ENCODE data around the gene SEMA4D.

The SEMA4D gene

DNA sequence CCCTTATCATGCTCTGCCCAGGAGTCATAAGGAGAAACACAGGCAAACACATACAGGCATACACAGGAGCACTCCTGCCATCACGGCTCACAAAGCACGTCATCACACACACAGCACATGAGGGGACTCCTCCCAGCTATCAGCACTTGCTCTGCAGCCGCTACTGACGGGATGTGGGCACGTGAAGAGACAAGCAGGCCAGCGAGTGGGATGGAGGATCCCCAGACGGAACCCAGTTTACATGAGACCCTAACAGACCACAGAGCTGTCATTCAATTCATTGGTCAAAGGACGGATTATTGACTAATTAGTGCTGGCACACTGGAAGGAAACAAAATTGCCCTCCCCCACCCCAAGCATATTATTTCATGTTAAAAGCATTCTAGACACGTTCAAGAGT lies 53.6 kb downstream of the SEMA4D start:
- DNase-seq (ENCODE audit: low spot score), result no peak

DNA sequence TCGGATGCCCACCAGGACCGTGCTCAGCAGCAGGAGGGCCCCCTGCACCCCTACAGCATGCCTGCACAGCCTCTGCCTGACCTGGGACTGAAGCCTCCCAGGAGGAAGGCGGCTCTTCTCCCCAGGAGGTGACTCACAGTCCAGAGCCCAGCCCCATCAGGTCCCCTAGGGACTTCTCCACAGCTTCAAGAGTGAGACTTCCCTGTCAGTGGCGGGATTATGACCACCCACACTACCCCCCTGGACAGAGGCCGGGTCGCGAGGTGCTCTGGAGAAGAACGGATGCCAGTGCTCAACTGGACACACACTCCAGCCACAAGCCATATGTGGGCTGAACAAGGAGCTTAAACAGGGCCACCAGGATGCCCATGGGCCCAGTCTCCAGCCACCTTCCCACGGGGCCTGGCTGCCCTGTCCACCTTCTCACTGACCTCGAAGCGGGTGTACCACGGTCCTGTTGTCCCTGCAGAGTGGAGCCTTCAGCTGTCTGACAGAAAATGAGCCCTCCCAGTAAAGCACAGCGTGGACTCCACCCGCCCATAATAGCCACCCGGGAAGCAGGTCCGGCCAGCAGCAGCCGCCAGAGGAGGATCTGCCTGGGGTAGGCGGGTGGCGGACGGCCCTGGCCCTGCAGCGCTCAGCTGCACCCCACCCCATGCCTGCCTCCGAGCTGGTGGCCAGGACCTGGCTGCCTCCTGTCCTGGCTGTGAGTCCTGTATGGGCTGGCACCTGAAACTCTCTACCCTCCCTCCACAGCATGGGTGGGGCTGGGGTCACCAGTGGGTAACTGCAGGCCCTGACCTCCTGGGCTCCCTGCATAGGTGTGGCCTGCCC lies 54.7 kb downstream of the SEMA4D start:
- DNase-seq (ENCODE audit: low spot score), result no peak

DNA sequence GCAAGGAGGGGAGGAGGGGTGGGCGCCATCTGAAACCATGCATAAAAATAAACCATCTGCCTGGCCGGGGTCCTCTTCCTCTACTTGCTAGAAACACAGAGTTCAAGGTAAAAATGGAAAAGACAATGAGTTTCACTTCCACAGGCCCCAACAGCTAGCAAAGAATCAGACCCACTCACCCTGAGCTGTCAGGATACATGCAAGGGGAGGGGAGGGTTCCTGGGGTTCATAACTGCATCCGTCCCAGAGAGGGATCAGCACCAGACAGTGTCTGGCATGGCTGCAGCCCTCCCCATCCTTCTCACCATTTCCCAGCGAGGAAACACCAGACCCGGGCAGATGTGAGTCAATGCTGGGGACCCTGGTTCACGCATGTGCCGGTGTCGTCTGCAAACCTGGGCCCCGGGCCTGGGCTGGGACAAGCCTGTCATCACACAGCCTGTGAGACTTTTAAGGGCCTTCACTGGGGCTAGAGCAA lies 55.4 kb downstream of the SEMA4D start:
- DNase-seq (ENCODE audit: low spot score), result no peak

DNA sequence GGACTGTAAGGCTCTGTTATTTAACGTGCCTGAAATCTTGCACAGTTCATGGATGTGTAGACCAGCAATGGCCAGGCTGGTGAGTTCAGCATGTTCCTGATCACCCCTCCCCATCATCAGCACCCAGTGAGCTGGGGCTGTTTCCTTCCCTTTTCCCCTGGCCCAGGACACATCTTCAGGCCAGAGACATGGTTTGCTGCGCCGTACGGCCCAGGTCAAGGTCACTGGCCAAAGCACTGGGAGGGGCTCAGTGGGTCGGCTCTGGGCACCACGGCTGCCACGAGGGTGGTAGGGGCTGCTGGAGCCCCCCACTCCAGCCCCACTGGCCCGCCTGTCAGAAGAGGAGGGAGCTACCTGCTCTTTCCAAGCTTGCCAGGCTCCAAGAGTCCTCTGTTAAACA lies 55.9 kb downstream of the SEMA4D start:
- DNase-seq (ENCODE audit: low spot score), result no peak

DNA sequence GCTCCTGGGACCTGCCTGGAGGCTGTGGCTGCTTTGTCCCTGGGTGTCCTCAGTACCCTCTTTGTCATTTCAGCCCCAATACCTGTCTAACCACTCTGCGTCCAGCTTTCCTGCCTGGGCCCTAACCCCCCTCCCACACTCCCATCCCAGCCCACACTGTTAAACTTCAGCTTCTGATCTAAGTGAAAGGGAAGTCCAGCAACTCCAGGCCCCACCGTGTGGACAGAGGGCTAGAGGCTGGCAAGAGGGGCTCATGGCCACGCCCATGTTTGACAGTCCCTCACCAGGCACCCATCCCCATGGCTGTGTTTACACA lies 56.3 kb downstream of the SEMA4D start:
- DNase-seq (ENCODE audit: low spot score), result no peak

DNA sequence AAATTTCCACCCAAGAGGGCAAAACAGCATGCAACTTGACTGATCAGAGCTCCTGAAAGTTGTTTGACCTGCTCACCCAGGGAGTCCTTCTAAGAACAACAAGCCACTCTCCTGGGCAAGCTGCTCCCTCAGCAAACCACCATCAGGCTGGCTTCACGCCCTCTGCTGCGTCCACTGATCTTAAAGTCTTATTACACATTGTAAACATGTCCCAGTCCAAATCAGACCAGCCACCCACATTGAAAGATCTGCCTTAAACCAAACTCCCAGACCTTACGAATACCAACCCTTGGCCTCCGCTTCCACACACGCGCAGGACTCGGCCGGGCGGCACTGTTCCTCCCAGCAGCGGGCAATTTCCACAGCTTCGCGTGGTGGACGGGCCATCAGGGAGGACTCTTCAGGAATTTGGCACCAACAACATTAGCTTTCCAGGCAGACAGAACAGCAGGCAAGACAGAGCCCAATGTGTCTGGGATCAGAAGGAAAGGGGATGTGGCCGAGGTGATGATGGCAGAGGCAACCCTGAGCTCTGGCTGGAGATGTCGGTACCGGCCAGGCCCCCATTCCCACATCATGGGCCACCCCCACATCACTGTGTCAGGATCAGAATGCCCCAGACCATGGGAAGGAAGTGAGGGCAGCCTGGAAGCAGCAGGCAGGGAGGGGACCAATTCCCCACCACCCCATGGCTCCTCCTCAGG lies 56.8 kb downstream of the SEMA4D start:
- no peak for DNase-seq (ENCODE audit: low spot score)

DNA sequence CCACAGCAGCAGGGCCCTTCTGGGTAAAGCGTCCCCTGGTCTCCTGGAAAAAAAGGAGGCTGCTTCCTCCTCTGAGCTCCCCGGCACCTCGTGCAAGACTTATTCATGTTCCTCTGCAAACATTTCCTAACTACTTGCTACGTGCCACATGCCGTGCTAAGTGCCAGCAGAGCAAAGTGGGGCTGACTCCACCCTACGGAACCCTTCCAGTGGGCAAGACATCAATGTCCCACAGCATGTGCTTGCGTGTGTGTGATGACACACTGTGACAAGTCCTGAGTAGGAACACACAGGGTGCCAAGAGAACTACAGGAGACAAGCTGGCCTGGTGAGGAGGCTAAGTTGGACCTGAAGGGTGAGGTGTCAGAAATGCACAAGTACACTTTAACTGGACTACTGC lies 57.4 kb downstream of the SEMA4D start:
- DNase-seq (ENCODE audit: low spot score), result no peak

DNA sequence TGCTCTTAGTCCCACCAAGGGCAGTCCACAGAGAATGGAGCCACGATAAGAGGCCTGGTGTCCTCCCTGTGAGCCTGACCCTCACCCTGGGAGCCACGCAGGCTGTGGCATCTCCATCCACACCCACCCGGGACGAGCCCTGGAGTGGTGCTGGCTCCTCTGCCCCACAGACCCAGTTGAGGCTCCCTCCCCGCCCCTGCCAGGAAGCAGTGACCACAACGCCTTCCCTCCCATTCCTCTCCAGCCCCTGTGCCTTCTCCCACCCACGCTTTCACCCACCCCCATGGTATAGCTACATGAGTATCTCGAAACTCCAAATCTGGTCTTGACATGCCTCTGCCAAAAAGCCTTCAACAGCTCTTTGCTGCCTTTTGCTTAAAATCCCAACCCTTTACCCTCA lies 57.9 kb downstream of the SEMA4D start:
- no peak for DNase-seq (ENCODE audit: low spot score)

DNA sequence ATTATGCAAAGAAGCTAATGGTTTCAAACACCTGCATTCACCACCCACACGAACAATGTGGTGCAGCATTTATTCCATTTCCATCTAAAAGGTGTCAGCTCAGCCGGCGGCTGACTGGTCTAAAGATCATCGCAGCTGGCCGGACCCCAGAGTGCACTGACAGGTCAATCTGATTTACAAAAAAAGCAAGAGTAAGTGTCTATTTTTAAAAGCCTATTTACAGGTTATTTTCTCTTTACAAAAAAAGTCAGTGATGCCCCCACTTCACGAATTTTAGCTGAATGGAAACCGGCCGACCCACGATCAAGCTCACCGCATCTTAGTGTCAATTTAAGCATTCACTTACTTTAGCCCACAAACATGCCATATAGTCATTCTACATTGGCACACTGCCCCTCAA lies 58.3 kb downstream of the SEMA4D start:
- DNase-seq (ENCODE audit: low spot score), result no peak

DNA sequence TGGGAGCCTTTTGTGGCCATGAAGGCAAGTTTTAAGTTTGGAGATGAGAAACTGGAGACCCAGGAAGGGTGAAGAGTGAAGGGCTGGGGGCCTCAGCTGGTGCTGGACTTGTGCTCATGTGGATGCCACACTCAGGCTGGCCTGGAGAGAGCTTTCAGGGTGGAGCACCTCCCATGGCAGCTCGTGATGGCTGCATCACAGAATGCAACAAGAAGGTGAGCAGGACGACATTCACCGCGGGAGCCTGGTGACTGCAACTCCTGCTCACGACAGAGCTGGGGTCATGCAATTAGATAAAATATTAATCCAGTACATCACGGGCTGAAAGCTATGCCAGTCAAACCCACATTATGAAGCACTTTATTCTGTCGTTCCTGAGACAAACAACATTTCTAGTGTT lies 59.7 kb downstream of the SEMA4D start:
- DNase-seq (ENCODE audit: low spot score), result no peak

DNA sequence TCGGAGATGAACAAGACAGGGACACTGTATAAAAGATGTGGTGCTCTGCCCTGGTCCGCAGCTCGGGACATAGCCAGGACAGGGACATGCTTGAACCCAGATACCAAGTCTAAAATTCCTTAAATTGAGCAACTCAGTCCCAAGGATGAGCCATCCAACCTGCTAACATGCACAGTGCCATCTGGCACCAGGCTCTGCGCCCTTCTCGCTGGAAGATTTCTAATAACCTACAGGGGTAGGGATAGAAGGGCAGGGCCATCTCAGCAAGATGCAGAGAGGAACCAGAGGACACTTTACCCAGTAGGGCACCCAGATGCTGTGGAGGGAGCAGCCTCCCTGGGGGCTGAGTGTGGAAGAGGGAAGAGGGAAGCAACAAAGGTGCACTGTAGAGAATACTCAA lies 60.1 kb downstream of the SEMA4D start:
- DNase-seq (ENCODE audit: low spot score), result no peak

DNA sequence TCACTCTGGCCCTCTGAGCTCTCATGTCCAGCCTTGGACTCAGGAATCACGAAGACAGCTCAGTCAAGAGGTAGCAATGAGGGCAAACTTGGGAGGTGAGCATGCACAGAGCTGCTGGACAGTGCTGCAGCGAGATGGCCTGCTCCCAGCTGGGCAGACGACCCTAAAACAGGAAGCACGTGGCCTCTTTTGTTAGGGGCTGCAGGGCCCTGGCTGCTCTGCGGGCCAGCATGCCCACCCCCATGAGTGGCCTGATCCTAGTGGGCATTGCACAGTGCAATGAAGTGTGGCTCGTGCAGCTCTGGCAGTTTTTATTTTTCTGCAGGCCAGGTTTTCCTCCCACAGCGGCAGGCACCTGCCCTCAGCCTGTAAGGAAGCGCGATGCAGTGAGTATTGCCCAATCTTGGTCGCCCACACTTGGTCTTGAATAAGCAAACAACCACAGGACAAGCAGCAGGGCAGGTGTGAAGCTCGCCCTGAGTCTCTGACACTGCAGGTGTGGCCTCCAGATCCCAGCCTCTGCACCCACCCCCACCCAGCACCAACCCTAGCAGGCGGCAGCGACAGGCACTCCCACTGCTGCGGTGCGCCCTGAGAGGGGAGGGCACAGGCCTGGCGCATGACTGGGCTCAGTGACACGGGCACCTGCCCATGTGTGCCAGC lies 60.8 kb downstream of the SEMA4D start:
- no peak for DNase-seq (ENCODE audit: low spot score)

DNA sequence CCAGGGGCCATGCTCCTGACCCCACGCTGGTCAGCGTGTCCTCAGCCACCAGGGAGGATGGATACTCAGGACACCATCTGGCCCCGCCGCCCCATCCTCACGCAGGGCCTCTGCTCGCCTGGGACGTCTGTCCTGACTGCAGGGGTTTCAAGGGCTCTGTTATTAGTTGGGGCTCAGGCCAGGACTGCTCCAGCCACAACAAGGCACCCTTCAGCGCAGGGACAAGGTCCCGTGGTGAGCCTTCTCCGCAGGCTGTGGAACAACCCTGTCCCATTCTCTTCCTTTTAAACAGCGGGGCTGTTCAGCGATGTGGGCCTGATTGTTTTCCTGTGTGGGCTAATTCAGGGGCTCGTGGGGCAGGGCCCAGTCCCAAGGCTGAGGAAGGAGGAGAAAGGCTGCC lies 61.6 kb downstream of the SEMA4D start:
- DNase-seq (ENCODE audit: low spot score), result no peak

DNA sequence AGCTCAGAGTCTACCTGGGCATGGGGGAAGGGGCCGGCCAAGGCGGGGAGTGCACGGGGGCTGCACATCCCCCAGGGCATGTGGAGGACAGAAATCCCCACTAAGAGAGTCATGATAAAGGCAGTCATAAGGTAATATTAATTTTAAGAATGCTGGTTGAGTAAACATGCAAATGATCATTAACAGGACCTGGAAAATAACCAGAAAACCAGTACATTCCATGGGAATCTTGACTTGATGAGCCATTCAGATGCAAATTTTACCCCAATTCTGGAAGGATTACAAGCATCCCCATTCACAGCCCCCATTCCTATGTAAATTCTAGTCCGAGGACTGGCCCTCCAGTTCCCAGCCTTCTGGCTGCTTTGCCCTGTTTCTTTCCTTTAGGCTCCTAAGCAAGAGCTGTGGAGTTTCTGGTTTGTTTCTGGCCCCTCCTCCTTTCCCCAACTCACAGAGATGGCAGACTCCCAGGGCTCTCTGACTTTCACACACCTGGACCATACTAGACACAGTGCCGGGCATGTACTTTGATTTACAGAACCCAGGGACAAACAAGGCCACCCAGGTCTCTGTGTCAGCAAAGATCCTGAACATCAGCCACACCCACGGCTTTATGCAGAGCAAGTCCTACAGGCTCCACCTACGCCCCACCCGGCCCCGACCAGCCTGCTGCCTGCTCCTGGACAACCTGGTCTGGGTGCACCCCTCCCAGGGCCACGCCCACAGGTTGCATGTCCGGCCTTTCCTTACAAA lies 62.7 kb downstream of the SEMA4D start:
- no peak for DNase-seq (ENCODE audit: low spot score)

DNA sequence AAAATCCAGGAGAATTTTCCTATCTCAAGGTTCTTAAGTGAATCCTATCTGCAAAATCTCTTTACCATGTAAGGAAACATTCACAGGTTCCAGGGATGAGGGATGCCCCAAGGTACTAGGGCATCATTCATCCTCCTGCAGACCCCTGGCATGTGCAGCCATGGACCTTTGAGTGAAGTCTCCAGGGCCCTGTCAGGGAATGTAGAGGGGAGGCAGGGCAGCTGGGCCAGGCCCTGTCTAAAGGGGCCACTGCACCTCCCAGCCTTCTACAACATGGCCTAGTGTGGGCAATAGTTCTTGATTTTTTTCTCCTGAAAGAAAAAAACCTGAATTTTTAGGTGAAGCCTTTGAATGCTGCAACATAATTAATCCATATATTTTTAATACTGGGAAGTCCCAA lies 63.3 kb downstream of the SEMA4D start:
- DNase-seq (ENCODE audit: low spot score), result no peak

DNA sequence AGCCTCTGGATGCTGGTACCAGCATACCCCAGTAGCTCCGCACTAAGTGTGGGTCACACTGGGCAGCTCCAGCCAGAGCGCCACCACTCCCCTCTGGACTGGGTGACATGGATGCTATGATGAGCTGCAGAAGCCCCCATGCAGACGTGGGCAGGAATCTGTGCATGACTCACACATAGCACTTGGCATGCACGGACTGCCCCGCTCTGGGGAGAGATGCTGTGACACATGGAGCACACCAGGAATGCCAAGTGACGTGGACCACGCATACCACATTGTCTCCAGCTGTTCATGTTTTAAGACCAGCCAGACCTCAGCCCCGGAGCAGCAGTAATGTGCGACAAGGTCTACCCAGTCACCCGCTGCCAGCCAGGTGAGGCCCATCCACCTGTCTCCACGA lies 64.1 kb downstream of the SEMA4D start:
- DNase-seq (ENCODE audit: low spot score), result no peak

DNA sequence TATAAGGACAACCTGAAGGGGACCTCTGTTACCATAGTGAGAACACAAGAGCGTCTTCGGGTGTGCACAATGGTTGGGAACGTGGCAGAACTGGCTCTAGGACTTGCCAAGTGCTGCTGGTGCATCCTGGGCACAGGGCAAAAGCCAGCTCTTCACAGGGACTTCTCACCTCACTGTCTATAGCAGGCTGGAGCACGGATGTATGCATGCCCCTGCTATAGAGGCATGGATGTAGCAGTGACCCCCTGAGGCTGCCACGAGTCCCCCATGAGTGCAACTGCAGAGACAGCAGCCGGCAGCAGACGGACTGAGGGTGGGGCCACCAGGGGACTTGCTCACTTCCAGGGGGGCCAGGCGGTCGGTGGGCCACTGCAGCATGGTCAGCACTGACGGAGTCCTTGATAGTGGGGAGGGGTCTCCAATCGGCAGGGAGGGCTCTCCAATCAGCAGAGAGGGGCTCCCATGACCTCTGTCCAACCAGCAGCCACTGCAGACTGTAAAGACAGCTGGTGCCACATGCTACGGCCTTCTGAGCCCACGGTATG lies 64.9 kb downstream of the SEMA4D start:
- no peak for DNase-seq (ENCODE audit: low spot score)

DNA sequence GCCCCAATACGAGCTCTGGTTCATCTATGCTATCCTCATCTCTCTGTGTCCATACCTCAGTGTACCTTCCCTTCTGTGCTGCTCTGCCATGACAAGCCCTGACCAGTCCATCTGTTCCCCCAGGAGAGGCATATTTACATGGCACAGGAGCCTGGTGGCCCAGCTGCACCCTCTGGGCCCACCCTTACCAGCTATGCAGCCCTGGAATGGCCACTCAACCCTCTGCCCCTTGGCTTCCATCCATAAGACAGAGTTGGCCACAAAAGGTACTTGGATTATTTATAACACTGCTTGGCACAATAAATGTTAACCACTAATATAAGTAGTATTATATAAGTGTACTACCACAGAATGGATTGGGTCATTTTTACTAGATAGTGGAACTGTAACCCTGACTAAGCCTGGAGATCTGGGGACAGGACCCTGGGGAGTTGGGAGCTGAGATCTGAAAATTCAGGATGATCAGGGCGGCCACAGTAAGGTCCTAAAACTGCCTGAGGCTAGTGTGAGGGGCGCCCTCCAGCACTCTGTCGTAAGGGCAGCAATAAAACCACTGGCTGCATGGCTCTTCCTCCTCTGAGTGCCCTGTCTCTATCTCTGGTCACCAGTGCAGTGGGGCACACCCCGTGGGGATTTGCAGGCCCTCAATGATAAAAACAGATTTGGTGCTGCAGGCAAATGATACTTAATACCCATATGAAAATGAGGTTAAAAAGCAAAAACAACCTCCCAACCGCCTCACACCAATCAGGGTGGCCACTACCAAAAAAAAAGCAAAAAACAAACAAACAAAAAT lies 65.8 kb downstream of the SEMA4D start:
- no peak for DNase-seq (ENCODE audit: low spot score)

DNA sequence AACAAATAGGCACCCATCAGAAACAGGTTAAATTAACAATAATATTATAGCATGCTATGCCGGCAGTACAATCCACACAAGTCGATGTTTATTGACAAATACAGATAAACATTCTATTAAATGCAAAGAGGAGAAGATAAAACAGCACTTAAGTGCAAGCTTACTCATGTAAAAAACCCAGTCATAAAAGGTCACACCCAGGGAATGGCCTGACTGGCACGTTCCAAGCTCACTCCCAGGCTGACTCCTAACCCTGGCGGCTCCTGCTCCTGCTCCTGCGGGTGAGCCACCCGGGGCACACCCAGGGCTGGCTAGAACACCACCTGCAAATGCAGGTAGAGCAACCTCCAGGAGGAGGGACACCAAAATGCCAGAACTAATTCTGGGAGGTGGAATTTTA lies 66.9 kb downstream of the SEMA4D start:
- no peak for DNase-seq (ENCODE audit: low spot score)

DNA sequence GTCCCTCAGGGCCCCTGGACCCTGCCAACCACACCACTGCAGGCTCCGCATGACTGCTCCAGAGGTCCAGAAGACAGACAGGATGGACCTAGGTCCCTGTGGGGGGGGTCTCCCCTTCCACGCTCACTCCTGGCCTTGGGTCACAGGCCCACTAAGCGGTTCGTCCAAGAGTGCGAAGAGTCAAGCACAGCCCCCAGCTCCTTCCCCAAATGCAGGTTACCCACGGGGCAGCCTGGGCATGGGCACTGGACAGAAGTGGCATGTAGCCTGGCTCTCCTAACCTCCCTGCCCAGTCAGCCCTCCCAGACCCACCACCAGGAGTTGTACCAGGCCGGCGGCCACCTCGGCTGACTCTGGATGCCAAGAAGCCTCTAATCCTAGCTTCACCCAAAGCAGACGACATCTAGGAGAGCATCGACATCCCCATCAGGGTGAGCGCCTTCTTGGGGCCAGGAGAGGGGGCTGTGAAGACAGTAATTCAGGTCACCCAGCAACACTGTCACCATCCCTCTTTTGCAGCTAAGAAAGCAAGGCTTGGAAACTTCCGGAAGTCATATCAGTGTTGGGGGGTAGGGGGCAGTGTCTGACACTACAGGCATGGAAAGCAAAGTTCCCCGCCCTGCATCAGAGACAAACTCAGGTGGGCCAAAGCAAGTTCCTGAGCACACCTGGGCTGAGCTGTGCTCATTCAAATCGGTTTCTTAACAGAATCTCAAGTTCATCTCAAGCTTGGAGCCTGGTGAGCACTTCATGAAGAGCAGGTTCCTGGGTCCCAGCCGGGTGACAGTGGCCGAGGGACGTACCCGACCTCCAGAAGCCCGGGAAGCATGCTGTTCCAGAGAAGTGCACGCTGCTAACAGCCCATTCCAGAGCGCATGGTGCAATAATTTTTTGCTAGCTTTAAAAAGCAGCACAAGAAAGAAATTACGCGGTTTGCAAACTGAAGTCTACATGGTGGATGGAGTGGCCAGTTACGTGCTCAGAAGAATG lies 68.7 kb downstream of the SEMA4D start:
- no peak for DNase-seq (ENCODE audit: low spot score)

Data from D341Med (cell line).